Neutrophil (primary cell): ENCODE data around the gene SERPINB6.

Source experiments
- H3K27ac ChIP-seq: fragments of 200-600 bp; sonication (generic); 2 replicates; pipeline ENCODE4 v1.5.1; 2016; ENCODE audit warnings: mild to moderate bottlenecking, moderate library complexity
- H3K27me3 ChIP-seq: fragments of 200-600 bp; sonication (generic); 2 replicates; pipeline ENCODE4 v1.6.0; 2016; ENCODE audit warnings: mild to moderate bottlenecking
- H3K36me3 ChIP-seq: fragments of 200-600 bp; sonication (generic); 2 replicates; pipeline ENCODE4 v1.5.1; 2017
- H3K4me1 ChIP-seq, 2 experiments: fragments of 200-600 bp in 1 of 2; sonication (generic) in 1 of 2; 1 replicate in 1 of 2; 2 replicates in 1 of 2; pipeline versions ENCODE4 v1.5.1 to v1.6.1; 2013 to 2016; ENCODE audit warnings: low read depth in 1 of 2, low read length in 1 of 2, mild to moderate bottlenecking in 1 of 2, moderate library complexity in 1 of 2; ENCODE audit not compliant: control insufficient read depth in 1 of 2, insufficient read depth in 1 of 2
- H3K4me3 ChIP-seq, 2 experiments: fragments of 200-600 bp in 1 of 2; sonication (generic) in 1 of 2; 1 replicate in 1 of 2; 2 replicates in 1 of 2; pipeline ENCODE4 v1.5.1; 2013 to 2016; ENCODE audit warnings: low read depth in 1 of 2, low read length in 1 of 2, mild to moderate bottlenecking in 1 of 2, moderate library complexity in 1 of 2
- H3K9me3 ChIP-seq: fragments of 200-600 bp; sonication (generic); 2 replicates; pipeline ENCODE4 v1.5.1; 2016
- TF ChIP-seq, protein P1 (sequence below): fragments of 200-600 bp; sonication (generic); IDR thresholded peaks from 2 replicates; pipeline ENCODE4 v1.5.1; 2016; ENCODE audit warnings: antibody characterized with exemption

Gene SERPINB6

DNA sequence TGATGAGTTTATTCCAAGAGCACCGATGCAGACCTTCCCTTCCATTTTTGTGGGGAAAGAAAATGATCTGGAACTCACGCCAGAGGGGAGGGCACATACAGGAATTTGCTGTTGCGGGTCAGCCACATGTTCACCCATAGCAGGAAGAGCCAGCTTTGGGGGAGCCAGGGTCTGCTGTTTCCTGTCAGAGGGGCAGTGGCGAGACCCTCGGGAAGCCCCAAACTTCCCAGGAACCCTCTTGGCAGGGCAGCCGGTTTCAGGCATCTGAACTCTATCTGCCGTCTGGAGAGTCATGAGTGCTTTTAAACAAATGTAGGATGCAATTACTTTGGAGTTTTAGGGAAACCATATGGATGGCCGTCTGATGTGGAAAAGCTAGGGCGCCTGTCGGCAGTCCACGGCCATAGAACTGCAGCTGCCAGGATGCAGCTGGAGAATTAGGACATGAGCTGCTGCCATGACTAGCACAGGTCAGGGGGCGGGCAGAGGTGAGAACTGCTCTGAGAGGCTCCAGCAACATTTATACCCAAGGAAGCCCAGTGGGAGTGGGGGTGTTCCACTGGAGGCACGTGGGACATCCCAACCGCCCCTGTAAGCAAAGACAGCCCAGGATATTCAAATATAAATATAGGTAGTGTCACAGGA lies 53.4 kb downstream of the SERPINB6 start:
- TF ChIP-seq, protein P1, sequence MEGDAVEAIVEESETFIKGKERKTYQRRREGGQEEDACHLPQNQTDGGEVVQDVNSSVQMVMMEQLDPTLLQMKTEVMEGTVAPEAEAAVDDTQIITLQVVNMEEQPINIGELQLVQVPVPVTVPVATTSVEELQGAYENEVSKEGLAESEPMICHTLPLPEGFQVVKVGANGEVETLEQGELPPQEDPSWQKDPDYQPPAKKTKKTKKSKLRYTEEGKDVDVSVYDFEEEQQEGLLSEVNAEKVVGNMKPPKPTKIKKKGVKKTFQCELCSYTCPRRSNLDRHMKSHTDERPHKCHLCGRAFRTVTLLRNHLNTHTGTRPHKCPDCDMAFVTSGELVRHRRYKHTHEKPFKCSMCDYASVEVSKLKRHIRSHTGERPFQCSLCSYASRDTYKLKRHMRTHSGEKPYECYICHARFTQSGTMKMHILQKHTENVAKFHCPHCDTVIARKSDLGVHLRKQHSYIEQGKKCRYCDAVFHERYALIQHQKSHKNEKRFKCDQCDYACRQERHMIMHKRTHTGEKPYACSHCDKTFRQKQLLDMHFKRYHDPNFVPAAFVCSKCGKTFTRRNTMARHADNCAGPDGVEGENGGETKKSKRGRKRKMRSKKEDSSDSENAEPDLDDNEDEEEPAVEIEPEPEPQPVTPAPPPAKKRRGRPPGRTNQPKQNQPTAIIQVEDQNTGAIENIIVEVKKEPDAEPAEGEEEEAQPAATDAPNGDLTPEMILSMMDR, result no peak
- H3K27ac ChIP-seq, result no peak overlapping the region
- H3K36me3 ChIP-seq, result no peaks in the 10 kb centered on the region
- H3K4me1 ChIP-seq, result peaks cover 7 to 8% of the 10 kb centered on the region in 2 experiments
- H3K27me3 ChIP-seq, result no peaks in the 10 kb centered on the region
- H3K4me3 ChIP-seq, result no peak overlapping the region
- H3K9me3 ChIP-seq, result no peaks in the 10 kb centered on the region

DNA sequence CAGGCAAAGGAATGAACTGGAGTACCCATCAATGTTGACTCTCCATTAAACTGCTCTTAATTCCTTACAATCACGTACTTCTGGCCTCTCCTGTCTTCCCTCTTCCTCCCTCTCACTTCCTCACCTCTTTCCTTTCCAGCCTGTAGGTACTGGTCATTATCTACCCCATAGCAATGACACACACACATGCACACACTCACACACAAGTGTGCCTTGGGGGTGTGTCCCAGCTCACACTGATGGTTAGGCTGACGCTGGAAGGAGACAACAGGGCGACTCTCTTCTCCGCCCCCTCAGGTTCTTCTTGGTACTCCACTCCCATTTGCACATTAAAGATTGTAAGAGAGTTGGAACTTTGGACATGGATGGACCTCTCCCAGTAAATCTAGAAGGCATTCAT lies 54.3 kb downstream of the SERPINB6 start:
- H3K4me3 ChIP-seq, result no peak overlapping the region
- no peak overlapping the region for H3K27ac ChIP-seq
- H3K4me1 ChIP-seq, result peaks cover 7 to 8% of the 10 kb centered on the region in 2 experiments
- no peaks in the 10 kb centered on the region for H3K27me3 ChIP-seq
- H3K36me3 ChIP-seq, result no peaks in the 10 kb centered on the region
- TF ChIP-seq, protein P1, result no peak
- H3K9me3 ChIP-seq, result no peaks in the 10 kb centered on the region

DNA sequence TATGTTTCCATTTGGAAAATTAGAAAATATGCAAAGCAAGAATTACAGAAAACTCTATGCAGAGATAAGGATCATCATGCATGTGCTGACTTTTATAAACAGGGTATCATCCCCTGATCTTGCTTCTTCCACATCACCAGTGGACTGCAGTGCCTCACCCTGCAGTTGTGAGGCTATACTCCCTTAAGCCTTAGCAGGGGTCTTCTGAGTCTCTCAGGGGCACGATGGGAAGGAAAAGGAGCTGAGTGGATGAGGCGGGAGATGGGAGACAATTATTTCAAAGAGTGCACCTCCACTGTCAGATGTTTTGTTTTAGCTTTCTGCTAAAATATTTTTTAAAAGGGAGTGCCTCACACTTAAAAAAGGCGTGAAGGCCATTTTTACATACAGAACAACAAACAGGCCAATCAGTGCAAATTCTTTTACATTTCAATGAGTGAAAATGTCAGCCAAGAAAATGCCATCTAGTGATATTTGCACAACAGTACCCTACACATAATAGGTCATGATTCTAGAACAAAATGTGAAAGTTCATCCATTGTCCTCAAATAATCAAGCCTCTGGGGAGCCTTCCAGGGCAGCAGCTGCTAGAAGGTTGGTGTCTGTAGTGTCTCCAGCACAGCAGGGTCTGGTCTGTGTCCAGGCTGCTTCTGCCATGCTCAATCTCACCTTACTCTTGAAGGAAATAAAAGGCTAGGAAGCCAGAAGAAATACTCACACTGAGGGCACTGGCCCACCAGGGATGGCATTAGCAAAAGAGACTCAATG lies 55.0 kb downstream of the SERPINB6 start:
- TF ChIP-seq, protein P1, result no peak
- Histone ChIP-seq H3K27ac (no peak overlapping the region), H3K36me3 (no peaks in the 10 kb centered on the region), H3K27me3 (no peaks in the 10 kb centered on the region), H3K9me3 (no peaks in the 10 kb centered on the region), H3K4me3 (no peak overlapping the region), H3K4me1 (peaks cover 8 to 11% of the 10 kb centered on the region in 2 experiments)

DNA sequence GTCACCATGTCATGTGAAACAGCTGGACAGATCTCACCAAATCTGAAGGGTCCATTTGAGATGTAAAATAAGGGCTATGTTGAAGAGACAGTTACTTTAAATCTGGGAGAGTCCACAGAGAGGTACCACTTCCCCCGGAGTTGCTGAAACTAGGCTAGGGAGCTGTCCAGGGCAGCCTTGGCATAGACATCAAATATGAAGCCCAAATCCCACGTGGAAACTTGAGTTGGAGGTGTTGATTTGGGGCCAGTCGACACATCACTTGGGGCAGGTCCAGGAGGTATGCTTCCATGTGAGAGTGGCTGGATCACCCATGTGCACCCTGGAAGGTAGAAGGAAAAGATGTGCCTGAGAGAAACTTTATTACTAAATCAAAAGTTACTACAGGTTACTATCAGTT lies 56.2 kb downstream of the SERPINB6 start:
- Histone ChIP-seq H3K27ac (no peak overlapping the region), H3K9me3 (no peaks in the 10 kb centered on the region), H3K27me3 (no peaks in the 10 kb centered on the region), H3K4me1 (peaks cover 8 to 23% of the 10 kb centered on the region in 2 experiments), H3K36me3 (no peaks in the 10 kb centered on the region), H3K4me3 (no peak overlapping the region)
- TF ChIP-seq, protein P1, result no peak

DNA sequence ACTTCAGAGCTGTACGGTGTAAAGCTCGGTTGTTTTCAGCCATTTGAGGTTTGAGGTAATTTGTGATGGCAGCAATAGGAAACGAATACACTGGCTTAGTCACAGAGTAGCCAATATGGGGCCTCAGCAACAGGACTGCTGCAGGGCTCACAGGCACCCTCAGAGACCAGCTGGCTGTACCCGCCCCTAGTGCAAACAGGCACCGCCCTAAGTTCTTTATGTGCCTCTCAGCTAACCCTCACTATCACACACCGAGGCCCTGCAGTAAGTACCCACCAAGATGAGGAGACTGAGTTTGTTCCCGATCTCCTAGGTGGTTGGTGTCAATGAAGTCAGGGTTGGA lies 57.1 kb downstream of the SERPINB6 start:
- TF ChIP-seq, protein P1, result no peak
- Histone ChIP-seq H3K4me1 (peaks cover 7 to 21% of the 10 kb centered on the region in 2 experiments), H3K36me3 (no peaks in the 10 kb centered on the region), H3K27ac (no peak overlapping the region), H3K27me3 (no peaks in the 10 kb centered on the region), H3K9me3 (no peaks in the 10 kb centered on the region), H3K4me3 (no peak overlapping the region)
